Loucy (cell line): Measurements from ENCODE around the gene FBXO41.

ENCODE experiments used
- H2AFZ ChIP-seq: fragments of 200-600 bp; sonication (generic); 2 replicates; pipeline ENCODE4 v1.6.0; 2016; ENCODE audit warnings: antibody characterized with exemption, mild to moderate bottlenecking, low read length, moderate library complexity
- H3F3A ChIP-seq: fragments of 200-600 bp; 2 replicates; pipeline ENCODE4 v1.6.0; 2016; ENCODE audit warnings: antibody characterized with exemption, low read depth, mild to moderate bottlenecking
- H3K27me3 ChIP-seq: fragments of 200-600 bp; sonication (generic); 2 replicates; pipeline ENCODE4 v1.6.1; 2014; ENCODE audit warnings: low read length, mild to moderate bottlenecking; ENCODE audit not compliant: insufficient read depth, poor library complexity, severe bottlenecking
- H3K36me3 ChIP-seq: fragments of 200-600 bp; sonication (generic); 2 replicates; pipeline ENCODE4 v1.6.1; 2016; ENCODE audit warnings: low read length; ENCODE audit not compliant: insufficient read depth
- H3K4me1 ChIP-seq: fragments of 200-600 bp; sonication (generic); 2 replicates; pipeline ENCODE4 v1.5.1; 2014; ENCODE audit warnings: low read length, mild to moderate bottlenecking; ENCODE audit not compliant: insufficient read depth, poor library complexity, severe bottlenecking
- H3K4me2 ChIP-seq: fragments of 200-600 bp; sonication (generic); 2 replicates; pipeline ENCODE4 v1.6.0; 2014; ENCODE audit warnings: antibody characterized with exemption, low read length, low read depth, mild to moderate bottlenecking; ENCODE audit not compliant: poor library complexity, severe bottlenecking
- H3K4me3 ChIP-seq: fragments of 200-600 bp; sonication (generic); 2 replicates; pipeline ENCODE4 v1.5.1; 2014; ENCODE audit warnings: low read length, mild to moderate bottlenecking, mixed read lengths; ENCODE audit not compliant: poor library complexity, severe bottlenecking
- H3K79me2 ChIP-seq: fragments of 200-600 bp; sonication (generic); 2 replicates; pipeline ENCODE4 v1.6.1; 2014; ENCODE audit warnings: low read length; ENCODE audit not compliant: insufficient read depth
- H3K9ac ChIP-seq: fragments of 200-600 bp; sonication (generic); 2 replicates; pipeline ENCODE4 v1.6.0; 2014; ENCODE audit warnings: mild to moderate bottlenecking, low read depth, low read length, moderate library complexity; ENCODE audit not compliant: poor library complexity, severe bottlenecking
- H3K9me2 ChIP-seq: fragments of 200-600 bp; sonication (generic); replicated peaks from 2 replicates; pipeline ENCODE4 v1.6.1; 2016; ENCODE audit warnings: low read depth, low read length, mixed read lengths
- H3K9me3 ChIP-seq: fragments of 200-600 bp; sonication (generic); 2 replicates; pipeline ENCODE4 v1.6.1; 2014; ENCODE audit warnings: mild to moderate bottlenecking, antibody characterized with exemption, low read length, low read depth; ENCODE audit not compliant: insufficient read depth
- H4K20me1 ChIP-seq: fragments of 200-600 bp; sonication (generic); 2 replicates; pipeline ENCODE4 v1.6.0; 2014; ENCODE audit warnings: antibody characterized with exemption, low read length, mild to moderate bottlenecking; ENCODE audit not compliant: insufficient read depth, poor library complexity, severe bottlenecking
- EZH2phosphoT487 ChIP-seq: fragments of 200-600 bp; IDR thresholded peaks from 2 replicates; pipeline ENCODE4 v1.6.1; 2018; ENCODE audit warnings: antibody characterized with exemption, mild to moderate bottlenecking, moderate library complexity, borderline replicate concordance
- TF ChIP-seq, protein P1 (sequence below): fragments of 200-600 bp; sonication (generic); conservative IDR thresholded peaks from 2 replicates; pipeline ENCODE4 v1.5.1; 2014; ENCODE audit warnings: mild to moderate bottlenecking, antibody characterized with exemption, low read length

The FBXO41 gene

DNA sequence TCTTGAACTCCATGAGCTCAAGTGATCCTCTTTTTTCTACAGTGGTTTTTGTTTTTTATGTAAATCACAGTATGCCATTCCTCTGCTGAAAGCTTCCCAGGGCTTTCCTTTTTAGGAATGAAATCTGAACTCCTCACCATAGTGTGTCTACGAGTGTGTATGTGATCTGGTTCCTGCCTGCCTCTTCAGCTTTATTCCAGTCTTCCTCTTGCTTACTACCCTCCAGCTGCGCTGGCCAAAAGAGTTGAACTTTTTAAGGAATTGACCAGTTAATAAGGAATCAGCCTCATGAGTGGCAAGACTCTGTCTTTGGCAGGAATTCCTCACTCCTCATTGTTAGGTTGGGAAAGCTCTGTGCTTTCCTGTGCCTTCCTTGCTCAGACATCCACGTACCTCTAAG, 46.1 kb downstream of the FBXO41 start:
- no peak for TF ChIP-seq EZH2phosphoT487
- TF ChIP-seq, protein P1, sequence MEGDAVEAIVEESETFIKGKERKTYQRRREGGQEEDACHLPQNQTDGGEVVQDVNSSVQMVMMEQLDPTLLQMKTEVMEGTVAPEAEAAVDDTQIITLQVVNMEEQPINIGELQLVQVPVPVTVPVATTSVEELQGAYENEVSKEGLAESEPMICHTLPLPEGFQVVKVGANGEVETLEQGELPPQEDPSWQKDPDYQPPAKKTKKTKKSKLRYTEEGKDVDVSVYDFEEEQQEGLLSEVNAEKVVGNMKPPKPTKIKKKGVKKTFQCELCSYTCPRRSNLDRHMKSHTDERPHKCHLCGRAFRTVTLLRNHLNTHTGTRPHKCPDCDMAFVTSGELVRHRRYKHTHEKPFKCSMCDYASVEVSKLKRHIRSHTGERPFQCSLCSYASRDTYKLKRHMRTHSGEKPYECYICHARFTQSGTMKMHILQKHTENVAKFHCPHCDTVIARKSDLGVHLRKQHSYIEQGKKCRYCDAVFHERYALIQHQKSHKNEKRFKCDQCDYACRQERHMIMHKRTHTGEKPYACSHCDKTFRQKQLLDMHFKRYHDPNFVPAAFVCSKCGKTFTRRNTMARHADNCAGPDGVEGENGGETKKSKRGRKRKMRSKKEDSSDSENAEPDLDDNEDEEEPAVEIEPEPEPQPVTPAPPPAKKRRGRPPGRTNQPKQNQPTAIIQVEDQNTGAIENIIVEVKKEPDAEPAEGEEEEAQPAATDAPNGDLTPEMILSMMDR, result no peak
- Histone ChIP-seq H3K4me1 (peaks cover 51% of the 10 kb centered on the region), H3K4me2 (peak overlapping the region; percentile 98), H3K9me2 (no peaks in the 10 kb centered on the region), H3F3A (no peaks in the 10 kb centered on the region; the same call in 1 of the 2 replicates), H3K79me2 (peaks cover 92% of the 10 kb centered on the region), H4K20me1 (peaks cover 82% of the 10 kb centered on the region), H2AFZ (no peak overlapping the region), H3K27me3 (peaks cover 6% of the 10 kb centered on the region), H3K9ac (peak overlapping the region; percentile 48), H3K36me3 (peaks cover 35% of the 10 kb centered on the region; the same call in 1 of the 2 replicates), H3K4me3 (peak overlapping the region; percentile 99), H3K9me3 (no peaks in the 10 kb centered on the region)

- Histone ChIP-seq H3K36me3 (peaks cover 26% of the 10 kb centered on the region; the same call in 1 of the 2 replicates), H3K4me2 (peak overlapping the region; percentile 98)
Measured at GRCh38 chr2:73237168-73237567, 47.1 kb downstream of the FBXO41 start.

GRCh38 chr2:73235315-73236028, 48.8 kb downstream of the FBXO41 start:
- no peaks in the 10 kb centered on the region for H3K9me3 ChIP-seq
- peak overlapping the region; percentile 98 for H3K4me2 ChIP-seq
- peak overlapping the region; percentile 97 for H3K9ac ChIP-seq
- H4K20me1 ChIP-seq, result peaks cover 67% of the 10 kb centered on the region
- H2AFZ ChIP-seq, result no peak overlapping the region
- H3K4me3 ChIP-seq, result peak overlapping the region; percentile 99
- no peak for TF ChIP-seq EZH2phosphoT487
- TF ChIP-seq, protein P1, result no peak
- no peaks in the 10 kb centered on the region for H3K9me2 ChIP-seq
- H3K36me3 ChIP-seq, result peaks cover 17% of the 10 kb centered on the region; the same call in 1 of the 2 replicates
- peaks cover 45% of the 10 kb centered on the region for H3K4me1 ChIP-seq
- peaks cover 6% of the 10 kb centered on the region for H3K27me3 ChIP-seq
- H3F3A ChIP-seq, result no peaks in the 10 kb centered on the region; the same call in 1 of the 2 replicates
- H3K79me2 ChIP-seq, result peaks cover 76% of the 10 kb centered on the region

More at GRCh38 chr2:73237168-73237567, 47.1 kb downstream of the FBXO41 start:
- no peak for TF ChIP-seq EZH2phosphoT487
- TF ChIP-seq, protein P1, result no peak
- Histone ChIP-seq H3K9me3 (no peaks in the 10 kb centered on the region), H3K27me3 (peaks cover 6% of the 10 kb centered on the region), H3K9ac (peak overlapping the region; percentile 97), H3K9me2 (no peaks in the 10 kb centered on the region), H3K79me2 (peaks cover 86% of the 10 kb centered on the region), H3K4me3 (peak overlapping the region; percentile 99), H3F3A (no peaks in the 10 kb centered on the region; the same call in 1 of the 2 replicates), H4K20me1 (peaks cover 79% of the 10 kb centered on the region), H2AFZ (no peak overlapping the region), H3K4me1 (peaks cover 49% of the 10 kb centered on the region)
